Activated CD8-positive, alpha-beta memory T cell treated with anti-CD3 and anti-CD28 coated beads, Interleukin-2, amount 50 U/mL, for 24 hours (primary cell): ENCODE results near the gene CLEC14A.

ENCODE experiments used
- DNase-seq: peaks from one replicate; pipeline ENCODE4 v3.0.0-alpha.2; 2020; ENCODE audit errors: extremely low read depth

The CLEC14A gene

DNA sequence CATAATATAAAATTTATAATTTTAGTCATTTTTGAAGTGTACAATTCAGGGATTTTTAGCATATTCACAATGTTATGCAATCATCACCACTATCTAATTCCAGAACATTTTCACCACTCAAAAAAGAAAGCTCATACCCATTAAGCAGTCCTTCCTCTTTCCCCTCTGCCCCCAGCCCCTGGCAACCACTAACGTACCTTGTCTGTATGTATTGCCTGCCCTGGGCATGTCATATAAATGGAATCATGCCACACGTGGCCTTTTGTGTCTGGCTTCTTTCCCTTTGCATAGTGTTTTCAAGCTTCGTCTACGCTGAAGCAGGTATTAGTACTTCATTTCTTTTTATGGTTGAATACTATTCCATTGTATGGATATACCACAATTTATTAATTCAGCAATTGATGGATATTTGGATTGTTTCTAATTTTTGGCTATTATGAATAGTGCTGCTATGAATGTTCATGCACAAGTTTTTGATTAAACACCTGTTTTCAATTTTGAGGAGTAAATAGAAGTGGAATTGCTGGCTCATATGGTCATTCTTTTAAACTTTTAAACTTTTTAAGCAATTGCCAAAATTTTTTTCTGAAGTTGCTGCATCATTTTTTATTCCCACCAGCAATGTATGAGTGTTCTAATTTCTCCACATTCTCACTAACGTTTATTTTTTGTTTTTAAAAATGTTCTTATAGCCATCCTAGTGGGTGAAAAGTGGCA is 49.8 kb downstream of the CLEC14A start:
- no peak for DNase-seq

DNA sequence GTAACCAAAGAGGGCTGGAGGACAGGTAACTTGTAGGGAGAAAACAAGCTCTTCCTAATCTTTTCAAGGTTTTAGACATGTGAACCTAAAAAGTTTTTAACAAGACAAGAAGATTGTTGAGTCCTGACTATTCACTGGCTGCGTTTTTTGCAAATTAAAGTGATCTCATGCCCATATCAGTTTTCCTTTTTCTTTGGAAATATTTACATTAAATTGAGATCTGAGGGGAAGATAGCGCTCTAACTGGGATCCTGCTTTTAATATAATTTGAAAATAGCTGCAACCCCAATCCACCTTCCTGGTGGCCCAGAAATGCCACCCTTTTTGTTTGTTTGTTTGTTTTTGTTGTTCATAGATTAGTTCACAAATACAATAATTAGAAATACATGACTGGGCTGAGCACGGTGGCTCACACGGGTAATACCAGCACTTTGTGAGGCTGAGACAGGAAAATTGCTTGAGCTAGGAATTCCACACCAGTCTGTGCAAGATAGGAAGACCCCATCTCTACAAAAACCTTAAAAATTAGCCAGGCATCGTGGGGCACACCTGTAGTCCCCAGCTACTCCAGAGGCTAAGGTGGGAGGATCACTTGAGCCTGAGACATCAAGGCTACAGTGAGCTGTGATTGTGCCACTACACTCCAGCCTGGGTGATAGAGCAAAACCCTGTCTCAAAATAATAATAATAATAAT is 50.6 kb downstream of the CLEC14A start:
- DNase-seq, result no peak

DNA sequence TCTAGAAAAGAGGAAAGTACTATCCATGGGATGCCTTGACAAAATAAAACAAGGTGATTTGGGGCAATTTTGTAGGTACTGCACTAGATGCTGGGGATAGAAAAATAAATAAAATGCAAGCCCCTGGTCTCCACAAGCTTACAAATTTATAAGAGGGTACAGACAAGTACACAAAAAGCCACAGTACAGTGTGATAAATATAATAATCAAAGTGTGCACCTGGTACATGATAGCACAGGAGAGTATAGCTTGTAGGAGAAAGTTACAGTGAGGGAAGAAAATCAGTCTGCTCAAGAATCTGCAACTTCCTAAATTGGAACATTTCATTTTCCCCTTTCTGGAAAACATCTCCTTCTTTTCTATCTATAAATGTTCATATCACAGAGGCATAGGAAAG is 51.2 kb downstream of the CLEC14A start:
- no peak for DNase-seq
